ENCODE data around the gene PLA2G4E. TPM values are rescaled to one million over a fixed set of nuclear protein-coding genes. Genes with fewer than 3 reads are reported as not detected.

Gene PLA2G4E
- total RNA-seq, 1 experiment from 2014 or later, result not detected

GRCh38 chr15:42053010-42053409 lies 32.2 kb upstream of the PLA2G4E start:
- H4K20me1 ChIP-seq (ENCODE audit: insufficient read depth), result no peaks in the 10 kb centered on the region
- H3K27me3 ChIP-seq (ENCODE audit: insufficient read depth, low read depth), result no peaks in the 10 kb centered on the region
- H3K9me3 ChIP-seq (ENCODE audit: insufficient read depth, low read depth), result no peaks in the 10 kb centered on the region
- H3K79me2 ChIP-seq (ENCODE audit: low read depth), result no peaks in the 10 kb centered on the region
- no peak for DNase-seq
- intact Hi-C loops (cut with micrococcal nuclease; ENCODE audit: unreplicated experiment), result loop anchor here (10.0 kb wide), 1 partner anchor 138 kb away; no protein-coding TSS in a partner anchor
- H3K36me3 ChIP-seq (ENCODE audit: low read depth), result no peaks in the 10 kb centered on the region
- H2AFZ ChIP-seq, result no peak overlapping the region
- no peak overlapping the region for H3K27ac ChIP-seq
- peaks cover 11% of the 10 kb centered on the region for H3K4me1 ChIP-seq (replicated peaks; ENCODE audit: insufficient read depth)
- no peak for TF ChIP-seq EZH2 (IDR thresholded peaks at IDR 0.05; ENCODE audit: low read depth)
- no peak for TF ChIP-seq CTCF (conservative IDR thresholded peaks at IDR 0.05)
- no TSS peak for BruUV-seq (replicated peaks)
- no peak overlapping the region for H3K4me2 ChIP-seq
- ChIA-PET POLR2A (ENCODE audit: unreplicated experiment) (no interaction called here), CTCF (interaction anchor here (0.6 to 0.7 kb wide), 2 partner anchors 60 to 472 kb away, joined by 3 to 4 read pairs; no protein-coding TSS in a partner anchor)
- no peak overlapping the region for H3K4me3 ChIP-seq
- H3K9me2 ChIP-seq (ENCODE audit: insufficient read depth), result no peaks in the 10 kb centered on the region
- H3F3A ChIP-seq (ENCODE audit: insufficient read depth, low read depth), result peaks cover 8% of the 10 kb centered on the region; the same call in 1 of the 2 replicates

DNA sequence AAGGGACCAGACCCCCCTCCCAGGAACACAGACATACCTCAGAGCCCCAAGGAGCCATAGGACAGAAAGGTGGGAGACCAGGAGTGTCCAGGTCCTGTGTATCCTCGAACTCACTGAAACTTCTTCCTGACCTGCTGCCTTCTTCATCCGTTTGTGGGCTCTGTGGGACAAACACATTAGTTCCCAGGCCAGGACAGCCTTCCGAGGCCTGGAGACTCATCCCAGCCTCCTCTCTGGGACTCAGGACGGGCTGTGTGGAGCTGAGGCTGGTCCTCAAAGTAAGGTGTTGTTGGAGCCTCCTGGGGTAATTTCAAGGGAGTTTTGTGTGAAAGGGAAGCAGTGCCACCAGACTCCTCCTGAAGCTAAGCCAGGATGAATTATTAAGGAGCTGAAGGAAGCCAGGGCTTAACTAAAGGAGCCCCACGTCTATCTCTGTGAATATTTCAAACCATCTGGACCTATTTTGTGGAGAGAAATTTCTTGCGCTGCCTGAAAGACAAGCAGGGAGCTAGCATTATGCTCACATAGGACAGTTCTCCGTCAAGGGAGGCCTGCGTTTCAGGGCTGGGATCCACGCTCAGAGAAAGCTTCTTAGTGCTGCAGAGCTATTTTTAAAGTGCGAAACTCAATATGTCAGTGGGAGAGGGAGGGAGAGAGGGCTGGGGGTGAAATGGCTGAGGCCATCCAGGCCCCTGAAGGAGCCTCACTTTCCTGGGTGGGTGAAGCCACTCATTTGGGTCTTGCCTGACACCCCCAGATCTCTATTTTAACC lies 29.8 kb upstream of the PLA2G4E start:
- Histone ChIP-seq H4K20me1 (ENCODE audit: insufficient read depth) (no peaks in the 10 kb centered on the region), H3K27ac (no peak overlapping the region), H3F3A (ENCODE audit: insufficient read depth, low read depth) (peaks cover 13% of the 10 kb centered on the region; the same call in 1 of the 2 replicates), H3K9me3 (ENCODE audit: insufficient read depth, low read depth) (no peaks in the 10 kb centered on the region), H2AFZ (no peak overlapping the region), H3K36me3 (ENCODE audit: low read depth) (no peaks in the 10 kb centered on the region), H3K4me1 (replicated peaks; ENCODE audit: insufficient read depth) (peaks cover 25% of the 10 kb centered on the region), H3K9me2 (ENCODE audit: insufficient read depth) (no peaks in the 10 kb centered on the region), H3K79me2 (ENCODE audit: low read depth) (no peaks in the 10 kb centered on the region), H3K27me3 (ENCODE audit: insufficient read depth, low read depth) (no peaks in the 10 kb centered on the region), H3K4me2 (no peak overlapping the region), H3K4me3 (no peak overlapping the region)
- TF ChIP-seq EZH2 (IDR thresholded peaks at IDR 0.05; ENCODE audit: low read depth), result no peak
- intact Hi-C loops (cut with micrococcal nuclease; ENCODE audit: unreplicated experiment), result loop anchor here (10.0 kb wide), 1 partner anchor 136 kb away; no protein-coding TSS in a partner anchor
- no TSS peak for BruUV-seq (replicated peaks)
- POLR2A ChIA-PET (ENCODE audit: unreplicated experiment), result no interaction called here
- CTCF ChIA-PET, result no interaction called here
- no peak for DNase-seq

DNA sequence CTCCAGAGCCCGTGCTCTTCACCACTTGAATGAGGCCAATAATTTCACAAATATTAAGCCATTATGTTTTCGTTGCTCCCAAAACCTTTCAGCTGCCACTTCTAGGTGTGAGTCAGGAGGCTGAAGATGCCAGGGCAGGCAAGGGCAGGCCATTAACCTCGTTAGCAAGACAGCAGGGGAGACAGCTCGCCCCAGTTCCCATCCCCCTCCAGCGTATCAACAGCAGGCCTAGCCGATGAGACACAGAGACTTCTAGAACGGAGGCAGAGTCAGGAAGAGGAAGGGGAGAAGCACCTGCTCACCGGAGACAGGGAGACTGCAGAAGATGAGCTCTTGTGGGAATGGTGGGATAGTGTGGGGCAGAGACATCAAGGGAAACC lies 28.0 kb upstream of the PLA2G4E start:
- ChIA-PET POLR2A (ENCODE audit: unreplicated experiment) (no interaction called here), CTCF (no interaction called here)
- intact Hi-C loops (cut with micrococcal nuclease; ENCODE audit: unreplicated experiment), result no loop called here
- Histone ChIP-seq H2AFZ (no peak overlapping the region), H3K4me3 (no peak overlapping the region), H3F3A (ENCODE audit: insufficient read depth, low read depth) (peaks cover 13% of the 10 kb centered on the region; the same call in 1 of the 2 replicates), H3K79me2 (ENCODE audit: low read depth) (no peaks in the 10 kb centered on the region), H3K4me1 (replicated peaks; ENCODE audit: insufficient read depth) (peaks cover 35% of the 10 kb centered on the region), H3K27me3 (ENCODE audit: insufficient read depth, low read depth) (no peaks in the 10 kb centered on the region), H3K4me2 (no peak overlapping the region), H3K9me2 (ENCODE audit: insufficient read depth) (no peaks in the 10 kb centered on the region), H3K27ac (no peak overlapping the region), H3K9me3 (ENCODE audit: insufficient read depth, low read depth) (no peaks in the 10 kb centered on the region), H3K36me3 (ENCODE audit: low read depth) (no peaks in the 10 kb centered on the region), H4K20me1 (ENCODE audit: insufficient read depth) (no peaks in the 10 kb centered on the region)
- no peak for DNase-seq
- no TSS peak for BruUV-seq (replicated peaks)
- TF ChIP-seq EZH2 (IDR thresholded peaks at IDR 0.05; ENCODE audit: low read depth), result no peak
- TF ChIP-seq CTCF (conservative IDR thresholded peaks at IDR 0.05), result no peak

Data from PC-9 (cell line).